ENCODE measurements around the gene ZNF225.

The ZNF225 gene

DNA sequence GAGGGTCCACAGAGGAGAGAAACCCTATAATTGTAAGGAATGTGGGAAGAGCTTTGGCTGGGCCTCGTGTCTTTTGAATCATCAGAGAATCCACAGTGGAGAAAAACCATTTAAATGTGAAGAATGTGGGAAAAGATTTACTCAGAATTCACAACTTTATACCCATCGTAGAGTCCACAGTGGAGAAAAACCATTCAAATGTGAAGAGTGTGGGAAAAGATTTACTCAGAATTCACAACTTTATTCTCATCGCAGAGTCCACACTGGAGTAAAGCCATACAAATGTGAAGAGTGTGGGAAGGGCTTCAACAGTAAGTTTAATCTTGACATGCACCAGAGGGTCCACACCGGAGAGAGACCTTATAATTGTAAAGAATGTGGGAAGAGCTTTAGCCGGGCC lies 18.8 kb downstream of the ZNF225 start:
- TF ChIP-seq TAF1 (IDR thresholded peaks at IDR 0.05; ENCODE audit: borderline replicate concordance, insufficient read depth, low read length) (no peak), FOXP2 (optimal IDR thresholded peaks at IDR 0.05; ENCODE audit: borderline replicate concordance, extremely low read depth, extremely low read length, insufficient read depth) (no peak), POLR2AphosphoS5 (IDR thresholded peaks at IDR 0.05; ENCODE audit: low read depth, low read length) (no peak), SIN3A (IDR thresholded peaks at IDR 0.05; ENCODE audit: borderline replicate concordance, insufficient read depth, low read length) (no peak)
- TF ChIP-seq, protein P1, sequence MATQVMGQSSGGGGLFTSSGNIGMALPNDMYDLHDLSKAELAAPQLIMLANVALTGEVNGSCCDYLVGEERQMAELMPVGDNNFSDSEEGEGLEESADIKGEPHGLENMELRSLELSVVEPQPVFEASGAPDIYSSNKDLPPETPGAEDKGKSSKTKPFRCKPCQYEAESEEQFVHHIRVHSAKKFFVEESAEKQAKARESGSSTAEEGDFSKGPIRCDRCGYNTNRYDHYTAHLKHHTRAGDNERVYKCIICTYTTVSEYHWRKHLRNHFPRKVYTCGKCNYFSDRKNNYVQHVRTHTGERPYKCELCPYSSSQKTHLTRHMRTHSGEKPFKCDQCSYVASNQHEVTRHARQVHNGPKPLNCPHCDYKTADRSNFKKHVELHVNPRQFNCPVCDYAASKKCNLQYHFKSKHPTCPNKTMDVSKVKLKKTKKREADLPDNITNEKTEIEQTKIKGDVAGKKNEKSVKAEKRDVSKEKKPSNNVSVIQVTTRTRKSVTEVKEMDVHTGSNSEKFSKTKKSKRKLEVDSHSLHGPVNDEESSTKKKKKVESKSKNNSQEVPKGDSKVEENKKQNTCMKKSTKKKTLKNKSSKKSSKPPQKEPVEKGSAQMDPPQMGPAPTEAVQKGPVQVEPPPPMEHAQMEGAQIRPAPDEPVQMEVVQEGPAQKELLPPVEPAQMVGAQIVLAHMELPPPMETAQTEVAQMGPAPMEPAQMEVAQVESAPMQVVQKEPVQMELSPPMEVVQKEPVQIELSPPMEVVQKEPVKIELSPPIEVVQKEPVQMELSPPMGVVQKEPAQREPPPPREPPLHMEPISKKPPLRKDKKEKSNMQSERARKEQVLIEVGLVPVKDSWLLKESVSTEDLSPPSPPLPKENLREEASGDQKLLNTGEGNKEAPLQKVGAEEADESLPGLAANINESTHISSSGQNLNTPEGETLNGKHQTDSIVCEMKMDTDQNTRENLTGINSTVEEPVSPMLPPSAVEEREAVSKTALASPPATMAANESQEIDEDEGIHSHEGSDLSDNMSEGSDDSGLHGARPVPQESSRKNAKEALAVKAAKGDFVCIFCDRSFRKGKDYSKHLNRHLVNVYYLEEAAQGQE (IDR thresholded peaks at IDR 0.05; ENCODE audit: insufficient read depth in 1 of 2, low read depth in 2 of 2, low read length in 2 of 2), result no peak

DNA sequence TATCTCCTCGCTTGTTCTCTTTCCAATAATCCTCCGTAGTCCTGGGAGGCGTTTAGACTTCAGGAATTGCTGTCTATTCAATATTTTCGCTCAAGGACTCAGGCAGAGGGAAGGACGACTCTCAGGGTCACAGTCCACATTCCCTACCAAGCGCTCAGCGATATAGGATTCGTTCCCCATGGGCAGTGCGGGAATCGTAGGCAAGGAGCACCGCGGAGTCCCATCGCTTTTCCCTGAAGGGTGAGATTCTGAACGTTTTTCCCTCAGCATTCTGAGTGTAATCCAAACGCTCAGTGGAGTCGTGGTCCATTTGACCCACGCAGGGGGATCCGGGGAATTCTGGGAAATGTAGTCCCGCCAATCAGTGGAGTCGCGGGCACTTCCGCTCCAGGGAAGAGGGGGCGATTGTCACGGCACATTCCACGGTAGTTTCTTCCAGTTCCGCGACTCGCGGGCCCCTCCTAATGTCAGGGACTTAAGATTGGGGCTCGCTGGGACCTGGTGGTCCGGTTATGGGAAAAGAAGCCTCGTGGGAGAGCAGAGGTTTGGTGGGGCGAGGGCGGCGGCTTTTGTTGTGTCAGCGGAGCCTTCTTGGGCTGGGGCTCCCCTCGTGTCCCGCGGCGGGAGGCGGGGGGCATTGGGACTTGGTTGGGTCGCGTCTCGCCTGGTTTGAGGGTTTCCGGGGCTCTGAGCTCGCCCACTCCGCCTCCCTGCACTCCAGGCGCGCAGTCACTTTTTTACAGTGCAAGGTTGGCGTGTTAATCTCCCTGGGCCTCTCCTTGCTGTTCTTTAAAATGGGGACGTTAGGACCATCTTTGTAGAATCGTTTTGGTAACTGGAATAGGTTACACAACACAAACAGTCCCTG lies 28.2 kb downstream of the ZNF225 start, which contains the start of gene ZNF234:
ZNF234 (plus strand) TSS at position 364 of the 868 bp plus-strand sequence. CDS start 3,079 bp downstream, outside the sequence.
- TF ChIP-seq POLR2AphosphoS5 (IDR thresholded peaks at IDR 0.05; ENCODE audit: low read depth, low read length) (peak; percentile 81), TAF1 (IDR thresholded peaks at IDR 0.05; ENCODE audit: borderline replicate concordance, insufficient read depth, low read length) (peak; percentile 79; the same call in 1 of the 2 replicates), SIN3A (IDR thresholded peaks at IDR 0.05; ENCODE audit: borderline replicate concordance, insufficient read depth, low read length) (peak; percentile 88; the same call in 1 of the 2 replicates)
- TF ChIP-seq, protein P1 (IDR thresholded peaks at IDR 0.05; ENCODE audit: insufficient read depth in 1 of 2, low read depth in 2 of 2, low read length in 2 of 2), result no peak

DNA sequence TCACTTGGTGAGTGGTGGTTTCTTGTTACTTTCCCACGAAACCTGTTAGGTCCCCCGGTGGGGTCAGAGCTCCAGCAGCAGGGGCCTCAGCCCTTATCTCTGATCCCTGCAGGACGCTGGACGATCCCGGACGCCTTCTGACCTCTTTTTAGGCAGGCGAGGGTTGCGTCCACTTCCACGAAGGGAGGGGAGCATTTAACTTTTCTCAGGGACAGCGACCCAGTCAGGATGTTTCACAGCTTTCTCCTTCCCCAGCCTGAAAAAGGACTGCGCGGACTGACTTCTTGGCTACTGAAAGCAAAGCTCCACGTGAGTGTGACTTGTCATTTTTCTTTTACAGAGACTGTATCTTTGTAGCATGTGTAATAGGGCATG lies 28.8 kb downstream of the ZNF225 start:
- TF ChIP-seq TAF1 (IDR thresholded peaks at IDR 0.05; ENCODE audit: borderline replicate concordance, insufficient read depth, low read length), result no peak
- TF ChIP-seq POLR2AphosphoS5 (IDR thresholded peaks at IDR 0.05; ENCODE audit: low read depth, low read length), result no peak
- TF ChIP-seq, protein P1 (IDR thresholded peaks at IDR 0.05; ENCODE audit: insufficient read depth in 1 of 2, low read depth in 2 of 2, low read length in 2 of 2), result no peak
- no peak for TF ChIP-seq FOXP2 (optimal IDR thresholded peaks at IDR 0.05; ENCODE audit: borderline replicate concordance, extremely low read depth, extremely low read length, insufficient read depth)
- no peak; the same call in 1 of the 2 replicates for TF ChIP-seq SIN3A (IDR thresholded peaks at IDR 0.05; ENCODE audit: borderline replicate concordance, insufficient read depth, low read length)

DNA sequence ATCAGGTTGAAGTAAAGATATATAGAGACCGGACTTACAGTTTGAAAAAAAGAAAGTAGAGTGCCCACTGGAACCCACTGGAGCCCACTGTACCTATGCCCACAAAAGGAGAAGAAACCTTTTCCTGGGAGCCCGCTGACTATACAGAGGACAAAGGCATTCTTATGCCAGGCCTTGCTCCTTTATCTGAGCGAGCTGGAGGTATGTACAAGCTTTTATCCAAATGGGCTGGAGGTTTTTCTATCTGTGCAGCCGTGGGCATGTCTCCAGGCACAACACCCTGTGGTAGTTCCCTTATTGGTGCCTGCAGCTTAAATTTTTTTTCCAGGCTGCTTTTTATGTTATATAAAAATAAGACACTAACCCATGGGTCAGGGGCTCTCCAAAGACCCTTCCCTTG lies 36.6 kb downstream of the ZNF225 start:
- TF ChIP-seq TAF1 (IDR thresholded peaks at IDR 0.05; ENCODE audit: borderline replicate concordance, insufficient read depth, low read length) (no peak), POLR2AphosphoS5 (IDR thresholded peaks at IDR 0.05; ENCODE audit: low read depth, low read length) (no peak)
- TF ChIP-seq, protein P1 (IDR thresholded peaks at IDR 0.05; ENCODE audit: insufficient read depth in 1 of 2, low read depth in 2 of 2, low read length in 2 of 2), result no peak

Data from PFSK-1 (cell line).